Trophoblast cell (in vitro differentiated cells and primary cell): ENCODE data around the gene ARHGEF33.

Experiments used
- DNase-seq, 2 donors: peaks; one replicate each; pipeline ENCODE4 v3.0.0-alpha.2; 2016
- H2AFZ ChIP-seq: 2 replicates; pipeline ENCODE4 v1.6.1; 2013; ENCODE audit warnings: low read length, moderate library complexity, mild to moderate bottlenecking; ENCODE audit not compliant: insufficient read depth, poor library complexity
- H2AK5ac ChIP-seq: 2 replicates; pipeline ENCODE4 v1.6.1; 2013; ENCODE audit warnings: mild to moderate bottlenecking, low read length
- H2BK120ac ChIP-seq: 2 replicates; pipeline ENCODE4 v1.6.1; 2013; ENCODE audit warnings: low read length, mild to moderate bottlenecking, moderate library complexity; ENCODE audit not compliant: insufficient read depth, poor library complexity
- H2BK12ac ChIP-seq: 2 replicates; pipeline ENCODE4 v1.6.1; 2013; ENCODE audit warnings: mild to moderate bottlenecking, low read length, moderate library complexity
- H2BK5ac ChIP-seq: 2 replicates; pipeline ENCODE4 v1.6.1; 2013; ENCODE audit warnings: low read length, low read depth, moderate library complexity, mild to moderate bottlenecking; ENCODE audit not compliant: poor library complexity
- H3K14ac ChIP-seq: 2 replicates; pipeline ENCODE4 v1.6.1; 2013; ENCODE audit warnings: mild to moderate bottlenecking, low read length
- H3K18ac ChIP-seq: 2 replicates; pipeline ENCODE4 v1.6.1; 2013; ENCODE audit warnings: mild to moderate bottlenecking, low read length
- H3K23ac ChIP-seq: 2 replicates; pipeline ENCODE4 v1.6.1; 2013; ENCODE audit warnings: low read length
- H3K27ac ChIP-seq: 2 replicates; pipeline ENCODE4 v1.5.1; 2013; ENCODE audit warnings: low read depth, mild to moderate bottlenecking, inconsistent platforms, low read length, moderate library complexity
- H3K27me3 ChIP-seq: 2 replicates; pipeline ENCODE4 v1.6.1; 2013; ENCODE audit warnings: inconsistent platforms, mild to moderate bottlenecking, low read length, moderate library complexity; ENCODE audit not compliant: insufficient read depth
- H3K36me3 ChIP-seq, 2 experiments: 1 replicate in 1 of 2; 2 replicates in 1 of 2; pipeline ENCODE4 v1.6.1; 2013; ENCODE audit warnings: low read length in 2 of 2, mild to moderate bottlenecking in 2 of 2, moderate library complexity in 1 of 2; ENCODE audit not compliant: insufficient read depth in 2 of 2, control insufficient read depth in 1 of 2
- H3K4ac ChIP-seq: 2 replicates; pipeline ENCODE4 v1.6.1; 2013; ENCODE audit warnings: low read depth, mild to moderate bottlenecking, low read length, moderate library complexity
- H3K4me1 ChIP-seq, 2 experiments: 1 replicate in 1 of 2; 2 replicates in 1 of 2; pipeline ENCODE4 v1.6.1; 2013; ENCODE audit warnings: low read length in 2 of 2, mild to moderate bottlenecking in 2 of 2, moderate library complexity in 1 of 2; ENCODE audit not compliant: insufficient read depth in 2 of 2, control insufficient read depth in 1 of 2
- H3K4me2 ChIP-seq: 2 replicates; pipeline ENCODE4 v1.6.1; 2013; ENCODE audit warnings: inconsistent platforms, mild to moderate bottlenecking, low read length, moderate library complexity
- H3K4me3 ChIP-seq: 2 replicates; pipeline ENCODE4 v1.5.1; 2013; ENCODE audit warnings: mild to moderate bottlenecking, low read depth, low read length, inconsistent platforms
- H3K79me1 ChIP-seq: one replicate; pipeline ENCODE4 v1.6.1; 2013; ENCODE audit warnings: low read length
- H3K79me2 ChIP-seq: 2 replicates; pipeline ENCODE4 v1.6.1; 2013; ENCODE audit warnings: low read length, mild to moderate bottlenecking; ENCODE audit not compliant: control insufficient read depth, insufficient read depth, poor library complexity
- H3K9ac ChIP-seq: 2 replicates; pipeline ENCODE4 v1.6.1; 2013; ENCODE audit warnings: mild to moderate bottlenecking, low read length
- H3K9me3 ChIP-seq: 2 replicates; pipeline ENCODE4 v1.6.1; 2013; ENCODE audit warnings: low read depth, mild to moderate bottlenecking, control low read depth, inconsistent platforms, low read length; ENCODE audit not compliant: insufficient read depth
- H4K12ac ChIP-seq: 2 replicates; pipeline ENCODE4 v1.6.1; 2013; ENCODE audit warnings: low read depth, mild to moderate bottlenecking, low read length, moderate library complexity
- H4K8ac ChIP-seq: 2 replicates; pipeline ENCODE4 v1.6.1; 2013; ENCODE audit warnings: low read depth, mild to moderate bottlenecking, low read length, moderate library complexity
- H4K91ac ChIP-seq: one replicate; pipeline ENCODE4 v1.6.1; 2013; ENCODE audit warnings: low read depth, mild to moderate bottlenecking, low read length, moderate library complexity
- WGBS: extraction: QIAGEN DNeasy Blood & Tissue Kit; methylation state at CpG from one replicate; pipeline ENCODE4 v1.1.7; 2013; ENCODE audit warnings: missing lambda C conversion rate; ENCODE audit not compliant: insufficient read length, insufficient coverage; ENCODE audit errors: extremely low coverage; 5-methylcytosine and 5-hydroxymethylcytosine counted together

Gene ARHGEF33

DNA sequence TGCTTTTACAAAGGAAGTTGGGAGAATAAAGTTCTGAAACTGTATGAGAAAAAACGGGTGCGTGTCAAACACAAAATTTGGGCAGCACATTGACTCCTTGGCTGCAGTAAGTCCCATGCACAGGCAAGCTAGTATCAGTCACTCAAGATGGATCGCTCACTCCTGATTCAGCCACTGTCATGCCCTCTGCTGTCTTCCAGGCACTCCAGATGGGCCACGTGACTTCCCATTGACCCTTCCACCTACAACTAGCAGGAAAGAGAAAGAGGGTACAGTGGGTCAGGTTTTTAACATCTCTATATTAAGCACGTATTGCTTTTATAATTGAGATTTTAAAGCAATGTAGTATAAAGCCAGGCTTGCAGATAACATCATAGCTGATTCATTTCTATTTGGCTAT is 8.6 kb downstream of the ARHGEF33 start:
- no peak overlapping the region for H4K91ac ChIP-seq
- H3K79me2 ChIP-seq: no peaks in the 10 kb centered on the region
- no peak overlapping the region for H3K14ac ChIP-seq
- H3K23ac ChIP-seq: no peak overlapping the region
- no peak overlapping the region for H3K4ac ChIP-seq
- no CpG with 5 or more reads among the region's 5 CpGs for WGBS
- H2AK5ac ChIP-seq: no peak overlapping the region
- no peak overlapping the region for H3K4me2 ChIP-seq
- H2AFZ ChIP-seq: no peak overlapping the region
- no peak overlapping the region for H4K12ac ChIP-seq
- DNase-seq: no peak
- H2BK120ac ChIP-seq: no peak overlapping the region
- H3K4me1 ChIP-seq: no peaks in the 10 kb centered on the region
- no peaks in the 10 kb centered on the region for H3K9me3 ChIP-seq
- H3K27me3 ChIP-seq: no peaks in the 10 kb centered on the region
- no peak overlapping the region for H3K27ac ChIP-seq
- H4K8ac ChIP-seq: no peak overlapping the region
- H3K9ac ChIP-seq: no peak overlapping the region
- H3K79me1 ChIP-seq: no peaks in the 10 kb centered on the region
- H3K18ac ChIP-seq: no peak overlapping the region
- no peak overlapping the region for H2BK12ac ChIP-seq
- no peak overlapping the region for H3K4me3 ChIP-seq
- no peaks in the 10 kb centered on the region for H3K36me3 ChIP-seq
- no peak overlapping the region for H2BK5ac ChIP-seq

DNA sequence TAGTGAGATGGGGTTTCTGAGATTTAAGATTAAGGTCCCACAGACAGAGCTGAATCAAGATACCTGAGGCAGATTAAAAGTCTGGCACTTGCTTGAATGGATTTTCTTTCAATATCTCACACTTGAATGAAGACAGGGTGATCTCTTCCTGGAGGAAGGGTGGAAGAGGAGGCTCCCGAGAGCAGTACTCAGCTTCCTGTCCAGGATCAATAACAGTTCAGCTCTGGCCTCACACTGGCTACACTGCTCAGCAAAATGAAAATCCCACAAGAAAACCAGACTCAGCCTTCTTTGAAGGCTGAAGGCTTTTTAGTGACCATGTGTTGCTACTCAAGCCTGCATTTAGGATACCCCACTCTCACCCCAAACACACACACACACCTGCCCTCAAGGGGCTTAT is 11.1 kb downstream of the ARHGEF33 start:
- no peaks in the 10 kb centered on the region for H3K4me1 ChIP-seq
- no peak overlapping the region for H4K12ac ChIP-seq
- no peaks in the 10 kb centered on the region for H3K27me3 ChIP-seq
- no CpG with 5 or more reads among the region's 1 CpG for WGBS
- no peaks in the 10 kb centered on the region for H3K79me2 ChIP-seq
- no peak overlapping the region for H3K4me3 ChIP-seq
- no peak overlapping the region for H2BK12ac ChIP-seq
- H4K8ac ChIP-seq: no peak overlapping the region
- H3K79me1 ChIP-seq: no peaks in the 10 kb centered on the region
- no peak overlapping the region for H3K18ac ChIP-seq
- H2AK5ac ChIP-seq: no peak overlapping the region
- H3K4ac ChIP-seq: no peak overlapping the region
- no peaks in the 10 kb centered on the region for H3K9me3 ChIP-seq
- H2BK5ac ChIP-seq: no peak overlapping the region
- no peak overlapping the region for H2AFZ ChIP-seq
- H3K36me3 ChIP-seq: no peaks in the 10 kb centered on the region
- H3K9ac ChIP-seq: no peak overlapping the region
- H4K91ac ChIP-seq: no peak overlapping the region
- no peak overlapping the region for H3K27ac ChIP-seq
- no peak for DNase-seq
- H3K4me2 ChIP-seq: no peak overlapping the region
- no peak overlapping the region for H3K14ac ChIP-seq
- no peak overlapping the region for H2BK120ac ChIP-seq
- no peak overlapping the region for H3K23ac ChIP-seq

DNA sequence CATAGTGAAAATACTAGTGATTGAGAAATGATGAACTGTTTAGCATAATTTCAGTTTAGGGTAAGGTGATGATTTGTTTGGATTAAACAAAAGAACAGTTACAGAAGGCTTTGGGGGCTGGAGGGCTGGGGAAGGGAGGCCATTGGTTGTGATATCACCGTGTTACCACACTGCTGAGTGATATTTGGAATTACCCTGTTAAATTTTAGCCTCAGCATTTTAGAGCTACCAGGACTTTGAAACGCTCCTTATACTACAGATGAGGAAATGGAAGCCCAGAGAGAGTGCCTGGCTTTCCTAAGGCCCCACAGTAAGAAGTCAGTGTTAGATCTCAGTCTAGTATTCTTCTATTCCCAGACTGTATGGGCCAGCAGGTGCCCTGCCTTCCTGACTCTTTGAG is 15.6 kb downstream of the ARHGEF33 start:
- H3K4me3 ChIP-seq: no peak overlapping the region
- no peak overlapping the region for H3K4ac ChIP-seq
- no peak overlapping the region for H2BK12ac ChIP-seq
- no peak for DNase-seq
- H4K12ac ChIP-seq: no peak overlapping the region
- H3K4me1 ChIP-seq: no peaks in the 10 kb centered on the region
- H3K14ac ChIP-seq: no peak overlapping the region
- peaks cover 2% of the 10 kb centered on the region for H3K9me3 ChIP-seq
- WGBS: no CpG with 5 or more reads among the region's 2 CpGs
- no peaks in the 10 kb centered on the region for H3K36me3 ChIP-seq
- H2AK5ac ChIP-seq: no peak overlapping the region
- H2BK5ac ChIP-seq: no peak overlapping the region
- H3K18ac ChIP-seq: no peak overlapping the region
- H2BK120ac ChIP-seq: no peak overlapping the region
- H3K9ac ChIP-seq: no peak overlapping the region
- no peak overlapping the region for H4K91ac ChIP-seq
- no peak overlapping the region for H3K23ac ChIP-seq
- H4K8ac ChIP-seq: no peak overlapping the region
- H3K4me2 ChIP-seq: no peak overlapping the region
- no peak overlapping the region for H3K27ac ChIP-seq
- H2AFZ ChIP-seq: no peak overlapping the region
- H3K79me1 ChIP-seq: no peaks in the 10 kb centered on the region
- H3K79me2 ChIP-seq: no peaks in the 10 kb centered on the region
- H3K27me3 ChIP-seq: no peaks in the 10 kb centered on the region

DNA sequence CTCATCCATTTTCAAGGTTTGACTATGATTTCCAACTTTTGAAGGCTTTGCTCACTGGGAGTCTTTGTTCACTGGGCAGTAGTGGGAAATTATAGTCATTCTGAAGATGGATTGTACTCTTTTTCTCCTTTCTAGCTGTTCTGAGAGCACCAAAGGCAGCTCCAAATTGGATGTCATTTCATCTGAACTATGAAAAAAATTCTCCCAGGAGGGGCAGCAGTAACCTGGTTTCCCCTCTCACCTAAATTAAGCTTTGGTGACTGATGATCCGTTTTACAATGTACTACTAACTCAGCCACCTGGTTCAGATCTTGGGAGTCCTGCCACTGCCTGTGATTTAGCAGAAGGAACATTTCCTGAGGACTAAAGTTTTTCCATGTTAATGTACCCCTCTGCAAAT is 17.6 kb downstream of the ARHGEF33 start:
- DNase-seq: peak; percentile 24 to 68
- H2BK5ac ChIP-seq: no peak overlapping the region
- H3K9ac ChIP-seq: no peak overlapping the region
- H3K4me3 ChIP-seq: no peak overlapping the region
- H3K23ac ChIP-seq: no peak overlapping the region
- no peak overlapping the region for H3K18ac ChIP-seq
- H4K91ac ChIP-seq: no peak overlapping the region
- no peak overlapping the region for H2BK12ac ChIP-seq
- no peaks in the 10 kb centered on the region for H3K27me3 ChIP-seq
- H3K79me1 ChIP-seq: no peaks in the 10 kb centered on the region
- no peak overlapping the region for H4K8ac ChIP-seq
- peaks cover 2% of the 10 kb centered on the region for H3K9me3 ChIP-seq
- no peaks in the 10 kb centered on the region for H3K4me1 ChIP-seq
- H3K14ac ChIP-seq: no peak overlapping the region
- H3K4me2 ChIP-seq: no peak overlapping the region
- H4K12ac ChIP-seq: no peak overlapping the region
- H3K27ac ChIP-seq: no peak overlapping the region
- WGBS: no CpG with 5 or more reads among the region's 1 CpG
- no peak overlapping the region for H3K4ac ChIP-seq
- no peaks in the 10 kb centered on the region for H3K36me3 ChIP-seq
- no peak overlapping the region for H2BK120ac ChIP-seq
- no peak overlapping the region for H2AK5ac ChIP-seq
- H2AFZ ChIP-seq: no peak overlapping the region
- H3K79me2 ChIP-seq: no peaks in the 10 kb centered on the region
